KMS-11 (cell line): Measurements from ENCODE around the gene NTRK2.

Source experiments
- H2AFZ ChIP-seq: fragments of 200-600 bp; sonication (generic); 2 replicates; pipeline ENCODE4 v1.6.1; 2016; ENCODE audit warnings: antibody characterized with exemption, mixed run types, low read depth
- H3K27ac ChIP-seq: fragments of 200-600 bp; sonication (generic); 2 replicates; pipeline ENCODE4 v1.6.1; 2016; ENCODE audit warnings: mild to moderate bottlenecking, mixed run types
- H3K27me3 ChIP-seq: fragments of 200-600 bp; sonication (generic); 2 replicates; pipeline ENCODE4 v1.6.1; 2017; ENCODE audit warnings: mild to moderate bottlenecking, low read depth, mixed run types, moderate library complexity; ENCODE audit not compliant: insufficient read depth
- H3K36me3 ChIP-seq: fragments of 200-600 bp; sonication (generic); 2 replicates; pipeline ENCODE4 v1.6.1; 2017; ENCODE audit warnings: mild to moderate bottlenecking, mixed run types; ENCODE audit not compliant: insufficient read depth
- H3K4me1 ChIP-seq: fragments of 200-600 bp; sonication (generic); 2 replicates; pipeline ENCODE4 v1.6.1; 2016; ENCODE audit warnings: mild to moderate bottlenecking, low read depth, mixed run types; ENCODE audit not compliant: poor library complexity, severe bottlenecking
- H3K4me2 ChIP-seq: fragments of 200-600 bp; sonication (generic); 2 replicates; pipeline ENCODE4 v1.7.0; 2016; ENCODE audit warnings: mild to moderate bottlenecking, mixed run types
- H3K4me3 ChIP-seq: fragments of 200-600 bp; sonication (generic); IDR thresholded peaks from 2 replicates; pipeline ENCODE4 v1.6.1; 2017; ENCODE audit warnings: low read depth, low read length, mixed read lengths; ENCODE audit not compliant: insufficient read depth
- H3K79me2 ChIP-seq: fragments of 200-600 bp; sonication (generic); 2 replicates; pipeline ENCODE4 v1.6.1; 2016; ENCODE audit warnings: low read depth, mixed run types; ENCODE audit not compliant: insufficient read depth
- H3K9ac ChIP-seq: fragments of 200-600 bp; sonication (generic); 2 replicates; pipeline ENCODE4 v1.6.1; 2016; ENCODE audit warnings: mild to moderate bottlenecking, mixed run types
- H4K20me1 ChIP-seq: fragments of 200-600 bp; sonication (generic); 2 replicates; pipeline ENCODE4 v1.6.1; 2016; ENCODE audit warnings: mild to moderate bottlenecking, mixed run types; ENCODE audit not compliant: insufficient read depth
- TF ChIP-seq, protein P1 (sequence below): fragments of 200-600 bp; sonication (generic); conservative IDR thresholded peaks from 2 replicates; pipeline ENCODE4 v1.6.1; 2017; ENCODE audit warnings: low read depth, mild to moderate bottlenecking, antibody characterized with exemption, low read length, moderate library complexity, mixed read lengths

The NTRK2 gene

DNA sequence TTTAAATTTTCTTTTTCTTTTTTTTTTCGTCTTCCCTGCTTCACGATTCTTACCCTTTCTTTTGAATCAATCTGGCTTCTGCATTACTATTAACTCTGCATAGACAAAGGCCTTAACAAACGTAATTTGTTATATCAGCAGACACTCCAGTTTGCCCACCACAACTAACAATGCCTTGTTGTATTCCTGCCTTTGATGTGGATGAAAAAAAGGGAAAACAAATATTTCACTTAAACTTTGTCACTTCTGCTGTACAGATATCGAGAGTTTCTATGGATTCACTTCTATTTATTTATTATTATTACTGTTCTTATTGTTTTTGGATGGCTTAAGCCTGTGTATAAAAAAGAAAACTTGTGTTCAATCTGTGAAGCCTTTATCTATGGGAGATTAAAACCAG is 352.2 kb downstream of the NTRK2 start:
- H3K9ac ChIP-seq: no peak overlapping the region
- H3K27me3 ChIP-seq: no peaks in the 10 kb centered on the region
- H3K4me2 ChIP-seq: no peak overlapping the region
- no peak overlapping the region for H3K4me3 ChIP-seq
- no peak overlapping the region for H3K27ac ChIP-seq
- no peaks in the 10 kb centered on the region for H4K20me1 ChIP-seq
- no peaks in the 10 kb centered on the region for H3K79me2 ChIP-seq
- TF ChIP-seq, protein P1, sequence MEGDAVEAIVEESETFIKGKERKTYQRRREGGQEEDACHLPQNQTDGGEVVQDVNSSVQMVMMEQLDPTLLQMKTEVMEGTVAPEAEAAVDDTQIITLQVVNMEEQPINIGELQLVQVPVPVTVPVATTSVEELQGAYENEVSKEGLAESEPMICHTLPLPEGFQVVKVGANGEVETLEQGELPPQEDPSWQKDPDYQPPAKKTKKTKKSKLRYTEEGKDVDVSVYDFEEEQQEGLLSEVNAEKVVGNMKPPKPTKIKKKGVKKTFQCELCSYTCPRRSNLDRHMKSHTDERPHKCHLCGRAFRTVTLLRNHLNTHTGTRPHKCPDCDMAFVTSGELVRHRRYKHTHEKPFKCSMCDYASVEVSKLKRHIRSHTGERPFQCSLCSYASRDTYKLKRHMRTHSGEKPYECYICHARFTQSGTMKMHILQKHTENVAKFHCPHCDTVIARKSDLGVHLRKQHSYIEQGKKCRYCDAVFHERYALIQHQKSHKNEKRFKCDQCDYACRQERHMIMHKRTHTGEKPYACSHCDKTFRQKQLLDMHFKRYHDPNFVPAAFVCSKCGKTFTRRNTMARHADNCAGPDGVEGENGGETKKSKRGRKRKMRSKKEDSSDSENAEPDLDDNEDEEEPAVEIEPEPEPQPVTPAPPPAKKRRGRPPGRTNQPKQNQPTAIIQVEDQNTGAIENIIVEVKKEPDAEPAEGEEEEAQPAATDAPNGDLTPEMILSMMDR: no peak
- no peak overlapping the region for H2AFZ ChIP-seq
- H3K36me3 ChIP-seq: no peaks in the 10 kb centered on the region
- no peaks in the 10 kb centered on the region for H3K4me1 ChIP-seq

DNA sequence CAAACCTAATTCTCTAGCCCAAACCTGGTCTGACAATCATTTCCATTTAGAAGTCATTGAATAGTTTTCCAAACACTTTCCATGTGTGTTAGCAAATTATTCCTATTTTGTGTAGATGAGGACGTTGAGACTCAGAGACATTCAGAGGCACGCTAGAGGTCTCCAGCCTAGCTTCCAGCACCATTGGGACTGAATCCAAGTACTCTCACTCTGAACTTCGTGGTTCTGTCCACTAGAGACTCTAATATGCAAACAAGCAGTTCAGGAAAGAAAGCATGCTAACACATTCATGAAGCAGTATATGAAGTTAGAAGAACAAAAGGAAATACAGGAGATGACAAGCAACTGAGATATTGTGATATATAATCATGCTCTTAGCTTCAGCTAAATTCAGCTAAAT is 354.8 kb downstream of the NTRK2 start:
- H3K4me2 ChIP-seq: no peak overlapping the region
- no peak overlapping the region for H2AFZ ChIP-seq
- no peak overlapping the region for H3K9ac ChIP-seq
- no peaks in the 10 kb centered on the region for H3K36me3 ChIP-seq
- H3K79me2 ChIP-seq: no peaks in the 10 kb centered on the region
- H3K4me3 ChIP-seq: no peak overlapping the region
- no peak overlapping the region for H3K27ac ChIP-seq
- TF ChIP-seq, protein P1: no peak
- H4K20me1 ChIP-seq: no peaks in the 10 kb centered on the region
- H3K4me1 ChIP-seq: no peaks in the 10 kb centered on the region
- no peaks in the 10 kb centered on the region for H3K27me3 ChIP-seq

DNA sequence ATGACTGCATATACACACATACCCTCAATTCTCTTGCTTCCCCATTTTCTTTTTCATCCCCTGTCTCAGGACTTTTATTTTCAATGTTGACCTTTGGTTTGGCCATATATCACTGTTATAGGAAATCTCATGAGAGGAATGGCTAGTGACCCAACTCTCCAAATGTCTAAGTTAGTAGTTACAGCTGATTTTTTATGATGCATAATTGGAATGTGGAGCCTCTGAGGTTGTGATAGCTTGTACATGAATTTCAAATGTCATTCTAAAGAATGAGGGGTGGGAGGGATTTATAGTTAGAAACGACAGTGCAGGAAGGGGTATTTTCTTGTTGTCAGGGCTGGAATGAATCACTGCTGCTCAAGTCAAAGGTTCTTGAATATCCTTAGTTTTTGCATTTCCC is 356.1 kb downstream of the NTRK2 start:
- no peaks in the 10 kb centered on the region for H3K36me3 ChIP-seq
- no peaks in the 10 kb centered on the region for H3K79me2 ChIP-seq
- no peak overlapping the region for H2AFZ ChIP-seq

DNA sequence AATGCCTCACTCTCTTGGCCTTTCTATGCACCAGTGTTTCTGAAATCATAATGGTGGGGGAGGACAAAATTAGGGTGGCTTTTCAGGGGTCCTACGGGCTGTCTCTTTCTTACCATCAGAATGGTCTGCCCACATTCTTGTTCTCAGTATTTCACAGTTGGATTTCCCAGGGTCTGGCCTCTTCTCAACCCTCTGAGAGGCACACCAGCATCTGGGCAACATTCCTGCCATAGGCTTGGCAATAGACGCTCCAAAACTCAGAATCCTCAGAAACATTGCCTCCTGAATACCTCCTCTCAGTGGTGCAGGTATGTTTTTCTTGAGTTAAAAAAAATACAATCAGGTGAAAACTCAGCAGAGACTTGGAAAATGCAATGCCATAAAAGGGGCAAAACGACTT is 358.3 kb downstream of the NTRK2 start:
- no peaks in the 10 kb centered on the region for H3K79me2 ChIP-seq
- TF ChIP-seq, protein P1: no peak
- no peaks in the 10 kb centered on the region for H3K36me3 ChIP-seq
- no peak overlapping the region for H3K4me3 ChIP-seq
- H3K4me1 ChIP-seq: no peaks in the 10 kb centered on the region
- H4K20me1 ChIP-seq: no peaks in the 10 kb centered on the region
- H3K27me3 ChIP-seq: no peaks in the 10 kb centered on the region
- H3K9ac ChIP-seq: no peak overlapping the region
- H3K27ac ChIP-seq: no peak overlapping the region
- H2AFZ ChIP-seq: no peak overlapping the region
- no peak overlapping the region for H3K4me2 ChIP-seq

More for the DNA sequence above, 356.1 kb downstream of the NTRK2 start:
- H3K9ac ChIP-seq: no peak overlapping the region
- no peaks in the 10 kb centered on the region for H3K4me1 ChIP-seq
- H3K4me3 ChIP-seq: no peak overlapping the region
- no peak overlapping the region for H3K27ac ChIP-seq
- H3K4me2 ChIP-seq: no peak overlapping the region
- TF ChIP-seq, protein P1: no peak
- H4K20me1 ChIP-seq: no peaks in the 10 kb centered on the region
- H3K27me3 ChIP-seq: no peaks in the 10 kb centered on the region

DNA sequence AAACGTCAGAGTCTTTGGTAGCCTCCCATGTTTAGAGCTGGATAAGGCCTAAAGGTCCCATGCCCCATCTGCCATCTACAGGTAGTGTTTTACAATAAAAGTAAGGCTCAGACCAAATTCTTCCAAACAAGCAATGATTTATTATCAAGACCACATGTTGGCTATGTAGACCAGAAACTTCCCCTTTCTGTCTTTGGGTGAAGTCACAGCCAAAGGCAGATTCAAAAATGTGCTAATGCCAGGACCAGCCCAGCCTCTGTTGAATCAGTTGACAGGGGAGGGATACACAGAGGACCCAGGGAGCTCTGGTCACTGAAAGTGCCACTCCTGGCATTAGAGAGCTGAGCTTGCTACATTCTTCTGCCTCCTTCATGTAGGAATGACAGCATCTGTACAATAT is 360.8 kb downstream of the NTRK2 start:
- Histone ChIP-seq H3K4me1 (no peaks in the 10 kb centered on the region), H3K79me2 (no peaks in the 10 kb centered on the region), H3K9ac (no peak overlapping the region), H4K20me1 (no peaks in the 10 kb centered on the region), H3K4me3 (no peak overlapping the region), H2AFZ (no peak overlapping the region), H3K27me3 (no peaks in the 10 kb centered on the region), H3K4me2 (no peak overlapping the region), H3K36me3 (no peaks in the 10 kb centered on the region), H3K27ac (no peak overlapping the region)
- TF ChIP-seq, protein P1: no peak
